Medulla oblongata (tissue), 1 donor: ENCODE data around the gene GBP7.
"Not testable (repeated sequence)": the region's sequence is repeated elsewhere in the genome, so short reads cannot be mapped to it uniquely, and the experiment has no call there.

Experiments
- DNase-seq: peaks from one replicate; pipeline ENCODE4 v3.0.0-alpha.2; 2015; ENCODE audit errors: extremely low spot score

GBP7 gene

DNA sequence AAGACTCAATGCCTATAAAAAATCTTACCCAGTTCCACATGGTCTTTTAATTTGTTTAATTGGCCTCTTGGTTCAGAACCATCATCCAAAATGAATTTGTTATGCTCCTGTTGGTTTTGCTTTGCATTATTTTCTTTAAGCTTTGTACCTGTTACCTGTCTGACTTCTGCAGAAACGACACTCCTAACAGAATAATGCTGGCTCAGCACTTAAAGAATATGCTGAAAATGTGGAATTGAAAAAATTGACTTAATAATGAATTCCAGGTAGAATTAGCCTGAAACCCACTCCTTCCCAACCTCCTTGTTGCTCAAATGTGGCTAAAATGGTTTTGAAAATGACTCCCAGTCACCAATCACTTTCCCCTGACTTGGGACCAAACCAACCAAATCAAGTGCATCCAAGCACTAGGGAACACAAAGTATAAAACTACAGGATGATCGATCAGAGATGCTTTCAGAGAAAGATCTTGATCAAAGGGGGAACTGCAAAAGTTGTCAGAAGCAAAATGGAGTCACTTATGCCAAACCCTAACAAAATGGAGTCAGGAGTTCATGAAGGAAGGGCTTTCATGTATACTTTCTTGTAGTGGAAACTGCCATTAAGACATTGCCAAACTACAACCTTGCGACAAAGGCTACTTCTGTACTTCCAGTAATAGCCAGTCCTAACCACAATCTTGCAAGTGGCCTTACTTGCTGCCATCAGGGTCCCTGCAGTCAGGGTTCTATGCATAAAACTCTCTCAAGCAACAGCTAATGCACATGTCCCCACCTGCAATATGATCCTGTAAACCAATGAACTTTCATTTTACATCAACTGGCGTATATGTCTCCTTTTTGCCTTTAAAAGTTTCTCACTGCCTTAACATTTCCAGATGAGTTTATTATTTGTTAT is 5.4 kb downstream of the GBP7 start:
- no peak for DNase-seq

DNA sequence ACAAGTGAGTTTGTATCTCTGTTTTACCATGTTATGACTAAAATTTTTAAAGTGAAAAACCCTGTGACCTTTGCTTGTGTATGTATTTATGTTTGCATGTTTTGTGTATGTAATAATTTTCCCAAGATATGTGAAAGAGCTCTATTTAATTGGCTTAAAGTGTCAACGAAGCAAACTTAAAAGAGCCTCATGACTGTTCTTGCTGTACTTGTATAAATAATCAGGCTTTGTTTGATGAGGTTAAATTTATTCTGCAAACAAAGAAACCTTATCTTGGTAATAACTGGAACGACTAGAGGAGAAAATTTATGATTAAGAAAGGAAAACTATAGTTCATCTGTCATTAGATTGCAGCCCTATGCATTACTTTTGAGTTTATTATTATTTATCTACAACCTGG is 6.6 kb downstream of the GBP7 start:
- DNase-seq = no peak

DNA sequence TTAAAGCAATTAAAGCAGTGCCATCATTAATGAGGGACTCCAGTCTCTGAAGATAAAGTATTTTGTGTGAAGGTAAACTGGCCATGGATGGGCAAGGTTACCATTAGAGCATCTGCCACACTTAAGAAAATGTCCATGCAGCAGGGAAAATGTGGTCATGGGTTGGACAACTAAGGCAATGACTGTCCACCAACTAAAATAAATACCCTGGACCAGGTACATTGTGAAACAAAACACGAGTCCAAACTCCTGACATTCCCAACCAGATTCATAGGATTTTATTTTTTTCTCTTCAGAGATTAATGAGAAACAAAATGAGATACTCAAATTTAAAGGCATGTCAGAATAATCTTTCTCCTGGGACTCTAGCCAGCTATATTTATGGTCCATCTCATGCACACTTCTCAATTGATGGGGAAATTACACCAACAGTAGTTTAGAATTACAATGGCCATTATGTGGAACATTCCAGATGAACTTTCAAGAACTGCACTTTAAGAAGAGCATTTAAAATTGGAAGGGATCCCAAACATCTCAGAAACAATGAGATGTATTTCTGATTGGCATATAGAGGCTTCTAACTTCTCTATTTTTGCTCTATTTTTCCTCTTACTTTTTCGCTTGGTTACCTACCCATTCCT is 8.1 kb downstream of the GBP7 start:
- DNase-seq = no peak

DNA sequence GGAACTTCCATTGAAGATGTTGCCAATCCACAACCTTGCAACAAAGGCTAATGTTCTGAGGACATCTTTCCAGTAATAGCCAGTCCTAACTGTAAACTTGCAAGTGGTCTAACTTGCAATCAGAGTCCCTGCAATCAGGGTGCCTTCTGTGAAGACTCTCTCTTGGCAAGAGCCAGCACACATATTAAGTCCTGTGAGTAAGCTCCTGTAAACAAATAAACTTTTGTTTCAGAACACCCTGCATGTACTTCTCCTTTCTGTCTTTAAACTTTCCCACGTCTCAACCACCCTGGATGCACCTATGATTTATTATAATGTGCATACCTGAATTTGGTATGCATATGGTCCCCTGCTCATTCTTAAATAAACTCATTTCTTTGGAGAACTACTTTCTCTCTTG is 9.1 kb downstream of the GBP7 start:
- DNase-seq = no peak

DNA sequence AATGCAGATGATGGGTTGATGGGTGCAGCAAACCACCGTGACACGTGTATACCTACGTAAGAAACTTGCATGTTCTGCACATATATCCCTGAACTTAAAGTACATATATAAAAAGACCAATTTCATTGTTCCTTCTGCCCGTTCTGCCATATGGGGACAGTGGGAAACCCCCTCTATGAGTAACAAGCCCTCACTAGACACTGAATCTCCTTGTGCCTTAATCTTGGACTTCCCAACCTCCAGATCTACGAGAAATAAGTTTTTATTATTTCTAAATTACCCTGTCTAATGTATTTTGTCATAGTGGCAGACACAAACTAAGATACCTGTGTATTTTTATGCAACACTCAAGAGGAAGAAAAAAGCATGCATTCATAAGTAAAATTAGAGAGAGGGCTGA is 10.0 kb downstream of the GBP7 start:
- no peak for DNase-seq

DNA sequence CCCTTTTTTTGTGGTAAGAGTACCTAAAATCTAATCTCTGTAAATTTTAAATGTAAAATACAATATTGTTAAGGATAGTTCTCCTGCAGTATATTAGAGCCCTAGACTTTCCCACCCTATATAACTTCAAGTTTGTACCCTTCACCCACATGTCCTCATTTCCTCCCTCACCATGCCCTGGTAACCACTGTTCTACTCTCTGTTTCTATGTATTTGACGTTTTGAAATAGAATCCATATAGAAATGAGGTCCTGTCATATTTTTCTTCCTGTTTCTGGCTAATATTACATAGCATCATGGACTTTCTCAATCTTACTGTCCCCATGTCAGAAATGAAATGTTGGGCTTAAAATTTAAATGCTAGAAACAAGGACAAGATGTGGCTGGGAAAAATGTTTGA is 24.8 kb downstream of the GBP7 start:
- no peak for DNase-seq

DNA sequence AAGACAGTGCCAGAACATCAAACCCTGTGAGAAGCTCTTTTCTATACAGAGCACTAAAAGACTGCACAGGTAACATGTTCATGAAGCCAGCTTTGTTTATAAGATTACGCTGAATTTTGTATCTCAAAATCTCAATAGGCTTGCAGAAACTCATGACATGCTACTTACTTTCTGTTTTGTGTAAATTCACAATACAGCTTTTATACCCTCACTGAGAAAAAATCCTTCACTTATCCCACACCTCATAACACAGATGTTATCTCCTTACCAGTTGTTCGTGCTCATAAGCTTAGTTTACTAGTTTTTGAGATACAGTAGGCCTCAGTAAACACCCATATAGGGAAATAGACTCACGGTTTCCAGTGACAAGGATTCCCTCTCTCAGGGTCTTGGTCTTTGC is 25.8 kb downstream of the GBP7 start:
- no peak for DNase-seq

DNA sequence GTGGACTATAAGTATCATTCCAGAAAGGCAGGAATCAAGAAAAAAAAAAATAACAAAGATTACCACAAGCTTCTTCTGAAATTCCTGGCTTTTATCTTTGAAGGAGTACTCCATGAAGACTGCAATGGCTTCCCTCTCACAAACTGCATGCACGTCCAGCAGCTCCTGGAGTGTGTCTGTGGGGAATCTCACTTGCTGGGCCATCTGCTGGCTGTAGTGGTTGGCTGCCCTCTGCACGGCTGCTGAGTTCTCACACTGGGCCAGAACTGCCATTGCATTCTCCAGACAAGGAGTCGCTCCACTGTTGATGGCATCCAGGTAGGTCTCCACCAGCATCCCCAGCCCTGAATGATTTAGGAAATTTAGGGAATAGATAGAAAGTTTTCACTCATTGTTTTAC is 26.6 kb downstream of the GBP7 start:
- peak; percentile 60 for DNase-seq

DNA sequence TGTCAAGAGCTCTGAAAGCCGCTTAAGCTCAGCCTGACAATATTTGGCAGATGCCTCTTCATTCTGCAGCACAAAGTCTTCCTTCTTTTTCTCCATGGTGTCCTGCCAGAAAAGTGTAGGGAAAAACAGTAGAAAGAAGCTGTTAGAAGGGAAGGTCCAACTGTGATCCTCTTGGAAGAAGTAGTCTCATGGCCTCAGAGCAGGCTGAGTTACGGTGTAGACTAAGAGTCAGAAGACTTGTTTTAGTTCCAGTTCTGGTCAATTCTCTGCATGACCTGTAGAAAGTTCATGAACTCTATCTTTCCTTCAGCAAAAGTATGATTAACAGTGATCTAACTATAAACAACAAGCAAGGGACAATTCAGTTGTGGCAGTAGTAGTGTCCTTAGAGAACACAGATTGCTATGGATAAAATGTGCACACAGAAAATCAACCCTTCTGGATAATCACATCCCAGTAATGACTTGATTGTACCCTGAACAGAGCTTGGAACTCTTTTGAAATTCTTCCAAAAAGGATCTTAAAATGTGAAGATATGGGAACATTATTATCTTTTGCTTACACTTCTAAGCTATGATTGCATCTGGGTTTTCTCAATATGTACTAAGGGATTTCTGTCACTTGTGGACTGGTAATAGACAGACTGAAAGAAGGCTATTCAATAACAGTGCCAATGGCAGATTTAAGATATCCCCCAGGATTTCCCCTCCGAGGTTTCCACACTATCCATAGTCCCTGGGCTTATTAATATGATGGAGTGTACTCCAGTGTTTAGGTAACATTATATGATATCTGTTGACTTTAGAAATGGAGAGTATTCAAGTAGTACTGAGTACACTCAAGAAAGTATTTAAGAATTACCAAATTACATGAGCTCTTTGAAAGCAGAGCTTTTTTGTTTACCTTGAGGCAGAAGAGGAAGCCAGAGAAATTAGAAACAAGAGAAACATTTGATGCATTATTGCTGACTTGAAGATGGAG is 27.8 kb downstream of the GBP7 start:
- DNase-seq = peak; percentile 48

DNA sequence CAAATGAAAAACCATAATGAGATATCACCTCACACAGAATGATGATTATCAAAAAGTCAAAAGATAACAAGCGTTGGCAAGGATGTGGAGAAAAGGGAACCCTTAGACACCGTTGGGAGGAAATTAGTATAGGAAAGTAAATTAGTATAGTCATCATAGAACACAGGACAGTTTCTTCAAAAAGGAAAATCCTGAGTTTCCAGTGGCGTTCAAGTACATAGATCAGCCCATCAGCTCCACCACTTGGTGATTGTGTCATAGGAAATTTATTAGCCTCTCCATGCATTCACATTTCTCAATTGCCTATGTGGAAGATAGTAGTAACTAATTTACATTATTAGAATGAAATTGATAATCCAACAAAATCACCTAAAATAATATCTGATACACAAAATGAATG is 29.1 kb downstream of the GBP7 start:
- DNase-seq = no peak

DNA sequence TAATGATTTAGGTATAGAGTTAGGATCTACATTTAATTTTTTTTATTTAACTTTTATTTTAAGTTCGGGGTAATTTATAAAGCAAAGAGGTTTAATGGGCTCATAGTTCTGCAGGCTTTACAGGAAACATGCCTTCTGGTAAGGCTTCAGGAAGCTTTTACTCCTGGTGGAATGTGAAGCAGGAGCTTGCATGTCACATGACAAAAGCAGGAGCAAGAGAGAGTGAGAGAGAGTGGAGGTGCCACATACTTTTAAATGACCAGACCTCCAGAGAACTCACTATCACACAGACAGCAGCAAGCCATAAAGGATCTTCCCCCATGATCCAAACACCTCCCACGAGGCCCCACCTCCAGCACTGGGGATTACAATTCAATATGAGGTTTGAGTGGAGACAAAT is 32.3 kb downstream of the GBP7 start:
- no peak for DNase-seq

DNA sequence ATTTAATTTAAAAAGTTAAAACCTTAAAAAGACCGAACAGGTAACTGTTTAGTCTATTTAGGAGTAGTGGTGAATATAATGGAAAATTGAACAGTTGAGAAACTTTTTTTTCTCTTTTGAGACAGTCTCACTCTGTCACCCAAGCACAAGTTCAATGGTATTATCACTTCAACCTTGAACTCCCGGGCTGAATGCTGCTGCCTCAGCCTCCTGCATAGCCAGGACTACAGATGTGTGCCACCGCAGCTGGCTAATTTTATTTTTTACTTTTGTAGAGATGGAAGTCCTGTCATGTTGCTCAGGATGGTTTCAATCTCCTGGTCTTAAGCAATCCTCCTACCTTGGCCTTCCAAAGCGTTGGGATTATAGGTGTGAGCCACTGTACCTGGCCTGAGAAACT is 33.6 kb downstream of the GBP7 start:
- no peak for DNase-seq

DNA sequence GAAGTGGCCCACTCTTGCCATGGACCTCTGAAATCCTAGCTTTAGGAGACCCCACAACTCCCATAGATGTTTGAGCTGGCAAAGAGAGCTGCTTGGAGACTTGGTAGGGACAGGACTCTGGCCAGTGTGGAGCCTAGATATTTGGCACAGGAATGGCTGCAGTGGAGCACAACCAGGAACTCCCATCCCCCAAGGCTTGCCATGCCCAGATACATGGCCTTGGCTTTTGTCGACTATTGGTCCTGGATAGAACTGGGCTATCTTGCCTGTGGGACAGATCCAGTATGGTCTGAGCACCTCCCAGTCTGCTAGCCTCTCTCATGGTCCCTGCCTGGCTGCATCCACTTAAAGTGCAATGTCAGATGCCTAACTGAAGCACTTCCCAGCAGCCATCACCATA is 42.1 kb downstream of the GBP7 start:
- DNase-seq = no peak

DNA sequence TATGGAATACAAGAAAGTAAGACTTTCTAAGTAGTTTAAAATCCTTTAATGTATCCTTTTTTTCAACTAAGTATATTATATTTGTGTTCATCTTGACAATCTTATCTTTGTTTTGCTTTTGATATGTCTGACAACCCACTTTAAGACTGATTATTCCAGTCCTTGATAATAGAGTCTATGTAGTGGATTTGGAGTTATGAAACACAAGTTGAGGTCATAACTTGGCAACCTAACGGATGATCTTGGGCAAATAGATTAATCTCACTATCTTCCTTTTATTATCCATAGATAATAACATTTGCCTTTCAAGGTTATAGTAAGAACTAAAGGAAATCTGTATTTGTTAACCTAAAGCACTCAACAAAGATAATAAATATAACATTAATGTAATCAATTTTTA is 45.1 kb downstream of the GBP7 start:
- DNase-seq = no peak

DNA sequence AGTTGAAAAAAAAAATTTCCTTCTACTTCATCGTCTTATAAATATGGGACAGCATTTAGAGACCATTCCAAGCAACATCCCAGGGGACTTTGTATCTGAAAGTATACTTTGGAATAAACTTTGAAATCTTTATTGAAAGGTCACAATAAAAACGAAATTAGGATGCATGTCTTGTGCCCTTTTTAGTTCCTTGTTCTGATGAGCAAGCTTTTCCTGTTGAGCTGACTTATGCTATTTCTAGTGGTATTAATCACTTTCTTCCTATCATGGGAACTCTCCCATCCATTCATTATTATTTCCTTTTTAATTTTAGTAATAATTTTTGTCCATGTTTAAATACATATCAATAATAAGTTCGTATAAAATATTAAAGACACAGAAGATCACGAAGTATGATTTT is 45.9 kb downstream of the GBP7 start:
- DNase-seq = peak; percentile 38

DNA sequence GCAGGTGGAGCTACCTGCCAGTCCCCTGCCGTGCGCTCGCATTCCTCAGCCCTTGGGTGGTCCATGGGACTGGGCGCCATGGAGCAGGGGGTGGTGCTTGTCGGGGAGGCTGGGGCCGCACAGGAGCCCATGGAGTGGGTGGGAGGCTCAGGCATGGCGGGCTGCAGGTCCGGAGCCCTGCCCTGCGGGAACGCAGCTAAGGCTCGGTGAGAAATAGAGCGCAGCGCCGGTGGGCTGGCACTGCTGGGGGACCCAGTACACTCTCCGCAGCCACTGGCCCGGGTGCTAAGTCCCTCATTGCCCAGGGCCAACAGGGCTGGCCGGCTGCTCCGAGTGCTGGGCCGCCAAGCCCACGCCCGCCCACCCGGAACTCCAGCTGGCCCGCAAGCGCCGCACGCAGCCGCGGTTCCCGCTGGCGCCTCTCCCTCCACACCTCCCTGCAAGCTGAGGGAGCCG is 47.8 kb downstream of the GBP7 start:
- not testable (repeated sequence) for DNase-seq

DNA sequence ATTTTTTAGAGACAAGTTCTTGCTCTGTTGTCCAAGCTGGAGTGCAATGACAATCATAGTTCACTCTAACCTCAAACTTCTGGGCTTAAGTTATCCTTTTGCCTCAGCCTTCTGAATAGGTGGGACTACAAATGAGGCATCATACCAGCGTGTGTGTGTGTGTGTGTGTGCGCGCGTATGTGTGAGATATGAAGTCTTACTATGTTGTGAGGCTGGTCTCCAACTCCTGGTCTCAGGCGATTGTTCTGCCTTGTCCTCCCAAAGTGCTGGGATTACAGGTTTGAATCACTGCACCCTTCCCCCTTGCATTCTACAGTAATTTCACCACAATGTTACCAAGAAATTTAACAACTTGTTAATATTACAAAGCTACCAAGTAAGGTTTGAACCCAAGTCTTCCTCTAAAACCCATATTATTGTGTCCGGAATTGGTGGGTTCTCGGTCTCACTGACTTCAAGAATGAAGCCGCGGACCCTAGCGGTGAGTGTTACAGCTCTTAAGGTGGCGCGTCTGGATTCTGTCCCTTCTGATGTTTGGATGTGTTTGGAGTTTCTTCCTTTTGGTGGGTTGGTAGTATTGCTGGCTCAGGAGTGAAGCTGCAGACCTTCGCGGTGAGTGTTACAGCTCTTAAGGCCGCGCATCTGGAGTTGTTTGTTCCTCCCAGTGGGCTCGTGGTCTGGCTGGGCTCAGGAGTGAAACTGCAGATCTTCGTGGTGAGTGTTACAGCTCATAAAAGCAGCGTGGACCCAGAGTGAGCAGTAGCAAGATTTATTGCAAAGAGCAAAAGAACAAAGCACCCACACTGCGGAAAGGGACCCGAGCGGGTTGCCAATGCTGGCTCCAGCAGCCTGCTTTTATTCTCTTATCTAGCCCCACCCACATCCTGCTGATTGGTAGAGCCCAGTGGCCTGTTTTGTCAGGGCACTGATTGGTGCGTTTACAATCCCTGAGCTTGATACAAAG is 48.9 kb downstream of the GBP7 start:
- not testable (repeated sequence) for DNase-seq

DNA sequence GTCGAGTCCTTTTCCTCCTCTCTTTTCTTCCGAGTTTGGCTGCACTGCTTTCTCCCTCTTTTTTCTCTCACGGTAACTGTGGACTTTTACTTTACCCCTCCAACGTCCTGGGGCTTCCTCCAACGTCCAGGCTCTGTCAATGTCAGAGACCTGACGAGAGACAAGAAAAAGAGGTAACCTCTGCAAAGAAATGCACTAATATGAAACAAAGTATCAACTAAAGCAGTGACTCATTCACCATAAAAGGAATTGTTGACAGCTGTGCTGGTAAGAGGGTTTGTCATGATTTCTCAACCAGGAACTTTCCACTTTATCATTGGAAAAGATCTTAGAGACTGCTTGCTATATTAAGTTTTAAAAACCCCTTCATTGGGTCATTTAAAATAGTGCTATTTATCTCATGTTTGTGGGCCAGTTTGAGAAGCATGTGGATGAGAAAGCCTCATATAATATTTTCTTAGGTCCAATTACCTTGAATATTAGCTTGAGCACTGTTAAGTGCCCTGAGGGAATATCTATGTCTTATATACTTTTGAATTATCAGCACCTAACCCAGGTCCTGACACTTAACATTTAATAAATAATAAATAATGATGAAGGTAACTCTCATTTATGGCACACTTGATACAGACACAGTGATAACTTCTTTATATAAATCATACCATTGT is 49.8 kb downstream of the GBP7 start, which contains the start of gene GBP2:
GBP2 (minus strand) TSS at position 202 of the 668 bp plus-strand sequence. CDS start 4,148 bp downstream, outside the sequence.
- peak; percentile 75 for DNase-seq

DNA sequence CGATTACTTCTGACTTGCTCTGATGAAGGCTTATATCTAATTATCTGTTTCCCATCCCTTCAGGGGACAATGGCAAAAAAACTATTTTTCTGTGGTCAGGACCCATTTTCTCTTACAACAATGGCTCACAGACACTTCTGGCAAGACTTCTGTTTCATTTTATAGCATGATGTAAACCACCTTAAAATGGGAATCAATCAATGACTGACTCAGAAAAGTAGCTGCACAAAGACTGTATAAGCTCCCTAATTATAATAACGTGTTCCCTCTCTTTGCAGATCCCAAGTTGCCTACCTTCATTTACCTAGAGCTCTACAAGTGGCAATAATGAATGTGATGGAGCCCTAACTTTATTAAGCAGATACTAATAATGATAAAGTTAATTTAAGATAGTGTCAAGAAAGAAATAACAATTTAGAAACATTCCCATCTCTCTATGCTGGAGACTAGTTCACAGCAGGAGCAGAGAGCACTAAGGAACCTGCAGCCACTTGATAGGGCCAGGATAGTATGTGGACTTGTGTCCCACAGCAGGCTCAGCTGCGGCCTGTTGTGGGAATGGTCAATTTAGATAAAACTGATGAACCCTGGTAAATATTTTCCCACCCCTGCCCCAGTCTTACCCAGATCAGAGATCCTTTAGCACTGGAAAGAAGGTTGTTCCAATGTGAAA is 50.4 kb downstream of the GBP7 start:
- peak; percentile 20 for DNase-seq

DNA sequence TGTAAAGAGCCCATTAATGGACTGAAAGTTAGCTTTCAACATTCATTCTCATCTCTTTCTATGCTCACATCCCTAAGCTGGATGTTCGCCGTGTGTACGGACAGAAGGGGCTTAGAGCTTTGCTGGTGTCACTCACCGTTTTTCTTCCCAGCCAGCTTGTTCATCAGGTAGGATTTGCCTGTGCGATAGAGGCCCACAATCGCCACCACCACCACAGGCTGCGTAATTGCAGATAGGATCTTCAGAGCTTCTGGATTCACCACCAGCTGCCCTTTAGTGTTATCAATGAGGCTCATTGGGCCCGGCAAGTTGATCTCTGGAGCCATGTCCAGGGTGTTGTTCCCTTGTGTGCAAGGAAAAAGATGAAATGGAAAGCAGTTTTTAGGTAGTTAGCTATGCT is 54.2 kb downstream of the GBP7 start:
- DNase-seq = no peak
